ENCODE results near the gene LRIG1.

DNA sequence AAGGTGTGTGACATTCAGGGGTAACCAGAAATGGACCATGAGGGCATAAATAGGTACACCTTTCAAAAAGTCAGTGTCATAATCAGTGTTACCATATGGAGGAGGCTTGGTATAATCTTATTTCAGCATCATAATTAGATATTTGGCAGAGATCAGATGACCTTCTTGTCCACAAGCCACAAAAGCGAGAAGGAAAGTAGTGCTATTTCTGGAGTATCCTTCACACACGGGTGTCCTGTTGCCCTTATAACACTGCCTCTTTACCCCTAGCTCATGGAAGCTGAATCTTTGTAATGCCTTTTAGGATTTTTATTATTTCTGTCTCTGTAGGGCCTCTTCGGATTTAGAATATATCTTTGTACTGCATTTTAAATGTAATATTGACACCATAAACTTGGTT lies 132.8 kb downstream of the LRIG1 start:
- TF ChIP-seq, protein P1, sequence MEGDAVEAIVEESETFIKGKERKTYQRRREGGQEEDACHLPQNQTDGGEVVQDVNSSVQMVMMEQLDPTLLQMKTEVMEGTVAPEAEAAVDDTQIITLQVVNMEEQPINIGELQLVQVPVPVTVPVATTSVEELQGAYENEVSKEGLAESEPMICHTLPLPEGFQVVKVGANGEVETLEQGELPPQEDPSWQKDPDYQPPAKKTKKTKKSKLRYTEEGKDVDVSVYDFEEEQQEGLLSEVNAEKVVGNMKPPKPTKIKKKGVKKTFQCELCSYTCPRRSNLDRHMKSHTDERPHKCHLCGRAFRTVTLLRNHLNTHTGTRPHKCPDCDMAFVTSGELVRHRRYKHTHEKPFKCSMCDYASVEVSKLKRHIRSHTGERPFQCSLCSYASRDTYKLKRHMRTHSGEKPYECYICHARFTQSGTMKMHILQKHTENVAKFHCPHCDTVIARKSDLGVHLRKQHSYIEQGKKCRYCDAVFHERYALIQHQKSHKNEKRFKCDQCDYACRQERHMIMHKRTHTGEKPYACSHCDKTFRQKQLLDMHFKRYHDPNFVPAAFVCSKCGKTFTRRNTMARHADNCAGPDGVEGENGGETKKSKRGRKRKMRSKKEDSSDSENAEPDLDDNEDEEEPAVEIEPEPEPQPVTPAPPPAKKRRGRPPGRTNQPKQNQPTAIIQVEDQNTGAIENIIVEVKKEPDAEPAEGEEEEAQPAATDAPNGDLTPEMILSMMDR (IDR thresholded peaks at IDR 0.05) = no peak
- TF ChIP-seq POLR2A (IDR thresholded peaks at IDR 0.05) (no peak), POLR2AphosphoS5 (IDR thresholded peaks at IDR 0.05) (no peak)

Data from breast epithelium (tissue), 3 donors.